NCI-H510A treated with DMSO at 0.1 percent for 48 hours (cell line): Measurements from ENCODE around the gene NEO1.

Experiments
- DNase-seq: peaks from one replicate; lab custom pipeline; 2025; lab: John Stamatoyannopoulos, UW

NEO1 gene

GRCh38 chr15:73313861-73314260, 261.6 kb downstream of the NEO1 start:
- no peak for DNase-seq

GRCh38 chr15:73317651-73318462, 265.6 kb downstream of the NEO1 start:
- DNase-seq = peak; percentile 4

GRCh38 chr15:73318463-73319351, 266.4 kb downstream of the NEO1 start:
- no peak for DNase-seq

- no peak for DNase-seq
These were observed 267.4 kb downstream of the NEO1 start for GRCh38 chr15:73319460-73320245.

- no peak for DNase-seq
These were observed 268.4 kb downstream of the NEO1 start for GRCh38 chr15:73320619-73321180.

- DNase-seq = no peak
These were observed 269.5 kb downstream of the NEO1 start for GRCh38 chr15:73321496-73322450.

- no peak for DNase-seq
These were observed 270.6 kb downstream of the NEO1 start for GRCh38 chr15:73322665-73323373.

- DNase-seq = no peak
These were observed 271.2 kb downstream of the NEO1 start for GRCh38 chr15:73323374-73323955.

- no peak for DNase-seq
These were observed 271.7 kb downstream of the NEO1 start for GRCh38 chr15:73323956-73324355.

GRCh38 chr15:73324496-73325170, 272.4 kb downstream of the NEO1 start:
- no peak for DNase-seq

GRCh38 chr15:73325191-73325861, 273.1 kb downstream of the NEO1 start:
- DNase-seq = no peak

GRCh38 chr15:73326157-73326556, 273.9 kb downstream of the NEO1 start:
- DNase-seq = no peak

GRCh38 chr15:73328149-73328820, 276.0 kb downstream of the NEO1 start:
- DNase-seq = no peak

GRCh38 chr15:73328981-73329380, 276.7 kb downstream of the NEO1 start:
- DNase-seq = no peak

- no peak for DNase-seq
These were observed 277.4 kb downstream of the NEO1 start for GRCh38 chr15:73329501-73330200.

GRCh38 chr15:73330206-73331051, 278.2 kb downstream of the NEO1 start:
- DNase-seq = no peak
